Thymus (tissue), 14 donors: Measurements from ENCODE around the gene GJA10. TPM values are rescaled to one million over a fixed set of nuclear protein-coding genes. Genes with fewer than 3 reads are reported as not detected.
"Not testable (repeated sequence)": the region's sequence is repeated elsewhere in the genome, so short reads cannot be mapped to it uniquely, and the experiment has no call there.

Source experiments
- DNase-seq, 9 donors: peaks; one replicate each; pipeline ENCODE4 v3.0.0-alpha.2; 2013; ENCODE audit warnings: low spot score in 9 of 9, low read depth in 6 of 9, missing footprints in 1 of 9
- H3K27ac ChIP-seq, 2 donors: one replicate each; pipeline ENCODE4 v1.5.1; 2013; ENCODE audit warnings: control low read depth in 1 of 2, low read depth in 1 of 2, low read length in 1 of 2, mild to moderate bottlenecking in 1 of 2, moderate library complexity in 1 of 2
- H3K27me3 ChIP-seq, 2 donors: one replicate each; pipeline ENCODE4 v1.5.1; 2013; ENCODE audit warnings: low read length in 1 of 2; ENCODE audit not compliant: control insufficient read depth in 2 of 2, insufficient read depth in 1 of 2
- H3K36me3 ChIP-seq, 2 donors: one replicate each; pipeline ENCODE4 v1.5.1; 2013; ENCODE audit warnings: low read length in 1 of 2, mild to moderate bottlenecking in 1 of 2, moderate library complexity in 1 of 2; ENCODE audit not compliant: control insufficient read depth in 2 of 2, insufficient read depth in 2 of 2
- H3K4me1 ChIP-seq, 2 donors: one replicate each; pipeline ENCODE4 v1.5.1; 2013; ENCODE audit warnings: low read length in 2 of 2; ENCODE audit not compliant: control insufficient read depth in 2 of 2, insufficient read depth in 2 of 2
- H3K4me3 ChIP-seq, 2 donors: one replicate each; pipeline ENCODE4 v1.5.1; 2013; ENCODE audit warnings: low read length in 2 of 2, control low read depth in 1 of 2, mild to moderate bottlenecking in 1 of 2
- H3K9me3 ChIP-seq, 2 donors: one replicate each; pipeline ENCODE4 v1.5.1; 2013; ENCODE audit warnings: low read length in 1 of 2, mild to moderate bottlenecking in 1 of 2; ENCODE audit not compliant: control insufficient read depth in 2 of 2, insufficient read depth in 1 of 2
- WGBS: extraction: QIAGEN DNeasy Blood & Tissue Kit; methylation state at CpG from one replicate; pipeline ENCODE4 v1.1.7; 2013; 5-methylcytosine and 5-hydroxymethylcytosine counted together
- long read RNA-seq, 10 donors: transcript quantifications; one replicate each; lab custom pipeline, GENCODE V29; 2026
- polyA plus RNA-seq: library from polyadenylated mRNA; stranded (reverse); fragments of 200-250 nt; gene quantifications from one replicate; pipeline ENCODE4 v1.2.3, GENCODE V29; 2013
- total RNA-seq: library from RNA; stranded (reverse); fragments of 120-200 nt; gene quantifications from one replicate; pipeline ENCODE4 v1.2.4, GENCODE V29; 2013
- donor health status: healthy.

GJA10 gene
- 0.05 TPM for total RNA-seq
- polyA plus RNA-seq, result not detected
- long read RNA-seq, donor 1, result 0 reads
- long read RNA-seq, donor 2, result 0 reads
- long read RNA-seq, donor 3, result 0 reads
- long read RNA-seq, donor 4, result 0 reads
- long read RNA-seq, donor 5, result 0 reads
- long read RNA-seq, donor 6, result 0 reads
- long read RNA-seq, donor 7, result 0 reads
- long read RNA-seq, donor 8, result 0 reads
- long read RNA-seq, donor 9, result 0 reads
- long read RNA-seq, donor 10, result 0 reads

GRCh38 chr6:89894169-89894568, at the start of gene GJA10:
Gene GJA10, plus strand, starts transcription at chr6:89894469. Its CDS starts 0 bp downstream, at chr6:89894469.
- Histone ChIP-seq H3K36me3 (no peaks in the 10 kb centered on the region), H3K4me1 (no peaks in the 10 kb centered on the region), H3K27ac (no peak within 1 kb of the TSS), H3K9me3 (no peaks in the 10 kb centered on the region), H3K4me3 (no peak within 1 kb of the TSS), H3K27me3 (peaks cover under 1 to 12% of the 10 kb centered on the region in 2 donors)
- 100% methylated on average over 1 of the region's 1 CpG for WGBS
- DNase-seq, result no peak

DNA sequence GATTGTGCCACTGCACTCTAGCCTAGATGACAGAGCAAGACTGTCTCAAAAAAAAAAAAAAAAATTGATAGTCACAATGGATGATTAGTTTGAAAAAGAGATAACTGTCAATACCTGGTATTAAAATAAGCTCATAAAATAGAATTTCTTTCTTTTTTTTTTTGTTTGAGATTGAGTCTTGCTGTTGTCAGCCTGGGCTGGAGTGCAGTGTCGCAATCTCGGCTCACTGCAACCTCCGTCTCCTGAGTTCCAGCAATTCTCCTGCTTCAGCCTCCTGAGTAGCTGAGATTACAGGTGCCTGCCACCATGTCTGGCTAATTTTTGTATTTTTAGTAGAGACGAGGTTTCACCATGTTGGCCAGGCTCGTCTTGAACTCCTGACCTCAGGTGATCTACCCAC, 46.8 kb upstream of the GJA10 start:
- H3K27ac ChIP-seq, H3K27me3 ChIP-seq, H3K4me1 ChIP-seq, H3K4me3 ChIP-seq, H3K9me3 ChIP-seq, DNase-seq: not testable (repeated sequence)
- WGBS, result 96% methylated on average over 5 of the region's 5 CpGs
- H3K36me3 ChIP-seq, result peaks cover 7 to 50% of the 10 kb centered on the region in 2 donors

- no peak for DNase-seq
- H3K36me3 ChIP-seq, result peaks cover 32 to 74% of the 10 kb centered on the region in 2 donors
- H3K9me3 ChIP-seq, result no peaks in the 10 kb centered on the region
- H3K4me3 ChIP-seq, result no peak overlapping the region
- H3K27me3 ChIP-seq, result no peaks in the 10 kb centered on the region
- WGBS, result 97% methylated on average over 1 of the region's 1 CpG
- H3K27ac ChIP-seq, result no peak overlapping the region
- no peaks in the 10 kb centered on the region for H3K4me1 ChIP-seq
Measured at GRCh38 chr6:89853068-89853467, 41.2 kb upstream of the GJA10 start.

DNA sequence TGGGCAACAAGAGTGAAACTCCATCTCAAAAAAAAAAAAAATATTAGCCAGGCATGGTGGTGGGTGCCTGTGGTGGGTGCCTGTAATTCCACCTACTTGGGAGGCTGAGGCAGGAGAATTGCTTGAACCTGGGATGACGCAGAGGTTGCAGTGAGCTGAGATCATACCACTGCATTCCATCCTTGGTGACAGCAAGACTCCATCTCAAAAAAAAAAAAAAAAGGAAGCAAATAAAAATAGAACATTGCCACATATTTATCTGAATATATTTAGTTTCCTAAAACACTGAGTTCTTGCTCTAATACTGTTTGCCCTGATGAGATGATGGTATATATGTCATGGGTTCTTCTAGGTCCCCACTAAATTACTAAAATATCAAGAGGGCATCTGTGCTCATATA, 36.2 kb upstream of the GJA10 start:
- no peak overlapping the region for H3K27ac ChIP-seq
- H3K4me1 ChIP-seq, result no peaks in the 10 kb centered on the region
- no peaks in the 10 kb centered on the region for H3K9me3 ChIP-seq
- no peaks in the 10 kb centered on the region for H3K27me3 ChIP-seq
- 100% methylated on average over 1 of the region's 1 CpG for WGBS
- H3K4me3 ChIP-seq, result no peak overlapping the region
- no peak for DNase-seq
- peaks cover 38 to 68% of the 10 kb centered on the region in 2 donors for H3K36me3 ChIP-seq

- Histone ChIP-seq H3K27me3 (no peaks in the 10 kb centered on the region), H3K4me1 (no peaks in the 10 kb centered on the region), H3K36me3 (peaks cover 31 to 69% of the 10 kb centered on the region in 2 donors), H3K27ac (no peak overlapping the region), H3K4me3 (no peak overlapping the region), H3K9me3 (no peaks in the 10 kb centered on the region)
- DNase-seq, result no peak
- WGBS, result 95% methylated on average over 4 of the region's 4 CpGs
Measured at GRCh38 chr6:89859744-89860143, 34.5 kb upstream of the GJA10 start.

DNA sequence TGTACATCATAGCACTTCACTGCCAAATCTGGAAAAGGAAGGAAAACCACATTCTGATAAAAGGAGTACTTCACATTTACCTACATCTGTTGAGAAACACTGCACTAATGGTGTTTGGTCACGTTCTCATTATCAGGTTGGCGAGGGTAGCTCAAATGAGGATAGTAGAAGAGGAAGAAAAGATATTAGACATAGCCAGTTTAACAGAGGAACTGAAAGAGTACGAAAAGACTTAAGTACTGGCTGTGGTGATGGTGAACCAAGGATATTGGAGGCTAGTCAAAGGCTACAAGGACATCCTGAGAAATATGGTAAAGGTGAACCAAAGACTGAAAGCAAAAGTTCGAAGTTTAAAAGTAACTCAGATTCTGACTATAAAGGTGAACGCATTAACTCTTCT, 32.0 kb upstream of the GJA10 start:
- no peak for DNase-seq
- 97% methylated on average over 5 of the region's 5 CpGs for WGBS
- H3K4me1 ChIP-seq, result no peaks in the 10 kb centered on the region
- H3K36me3 ChIP-seq, result peaks cover 22 to 63% of the 10 kb centered on the region in 2 donors
- H3K27me3 ChIP-seq, result no peaks in the 10 kb centered on the region
- no peak overlapping the region for H3K4me3 ChIP-seq
- H3K9me3 ChIP-seq, result no peaks in the 10 kb centered on the region
- H3K27ac ChIP-seq, result no peak overlapping the region

GRCh38 chr6:89862698-89863097, 31.6 kb upstream of the GJA10 start:
- Histone ChIP-seq H3K36me3 (peaks cover 19 to 64% of the 10 kb centered on the region in 2 donors), H3K27ac (no peak overlapping the region), H3K9me3 (no peaks in the 10 kb centered on the region), H3K4me3 (no peak overlapping the region), H3K4me1 (no peaks in the 10 kb centered on the region), H3K27me3 (no peaks in the 10 kb centered on the region)
- no peak for DNase-seq
- WGBS, result 87% methylated on average over 2 of the region's 2 CpGs

DNA sequence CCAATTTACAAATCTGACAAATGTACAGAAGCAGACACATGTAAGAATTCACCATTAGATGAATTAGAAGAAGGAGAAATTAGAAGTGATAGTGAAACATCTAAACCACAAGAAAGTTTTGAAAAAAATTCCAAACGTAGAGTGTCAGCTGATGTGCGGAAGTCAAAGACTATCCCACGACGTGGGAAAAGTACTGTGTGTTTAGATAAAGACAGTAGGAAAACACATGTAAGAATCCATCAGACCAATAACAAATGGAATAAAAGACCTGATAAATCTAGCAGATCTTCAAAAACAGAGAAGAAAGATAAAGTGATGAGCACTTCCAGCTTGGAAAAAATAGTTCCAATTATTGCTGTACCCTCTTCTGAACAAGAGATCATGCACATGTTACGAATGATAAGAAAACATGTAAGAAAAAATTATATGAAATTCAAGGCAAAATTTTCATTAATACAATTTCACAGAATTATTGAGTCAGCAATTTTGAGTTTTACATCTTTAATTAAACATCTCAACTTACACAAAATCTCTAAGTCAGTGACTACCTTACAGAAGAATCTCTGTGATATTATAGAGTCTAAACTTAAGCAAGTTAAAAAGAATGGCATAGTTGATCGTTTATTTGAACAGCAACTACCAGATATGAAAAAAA, 28.1 kb upstream of the GJA10 start:
- no peaks in the 10 kb centered on the region for H3K27me3 ChIP-seq
- H3K9me3 ChIP-seq, result no peaks in the 10 kb centered on the region
- H3K4me3 ChIP-seq, result no peak overlapping the region
- no peaks in the 10 kb centered on the region for H3K4me1 ChIP-seq
- no peak overlapping the region for H3K27ac ChIP-seq
- peaks cover 10 to 69% of the 10 kb centered on the region in 2 donors for H3K36me3 ChIP-seq
- DNase-seq, result no peak
- 97% methylated on average over 6 of the region's 6 CpGs for WGBS

DNA sequence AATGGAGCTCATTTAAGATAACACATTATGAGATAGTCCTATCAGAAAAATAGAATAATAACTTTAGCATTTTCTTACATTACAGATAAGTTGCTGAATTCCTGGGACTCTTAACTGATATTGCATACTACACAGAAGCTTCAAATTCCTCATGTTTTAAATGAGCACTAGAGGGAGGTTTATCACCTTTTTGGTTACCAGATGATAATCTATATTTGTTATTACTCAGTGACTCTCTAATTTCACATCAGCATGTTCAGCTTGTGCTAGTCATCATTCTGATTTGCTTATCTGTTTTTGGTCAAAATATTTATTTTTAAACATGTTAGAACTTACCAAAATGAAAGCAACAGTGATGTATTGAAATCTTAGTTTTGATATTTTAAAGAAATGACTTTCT, 20.5 kb upstream of the GJA10 start:
- no peak overlapping the region for H3K4me3 ChIP-seq
- no peaks in the 10 kb centered on the region for H3K9me3 ChIP-seq
- H3K27ac ChIP-seq, result no peak overlapping the region
- no peaks in the 10 kb centered on the region for H3K4me1 ChIP-seq
- no peak for DNase-seq
- peaks cover 13 to 36% of the 10 kb centered on the region in 2 donors for H3K36me3 ChIP-seq
- no peaks in the 10 kb centered on the region for H3K27me3 ChIP-seq
